ENCODE data around the gene DMRT1. TPM values are rescaled to one million over a fixed set of nuclear protein-coding genes. Genes with fewer than 3 reads are reported as not detected.

The DMRT1 gene
- total RNA-seq, 1 donor from 2014 or later, result not detected

- Mint-ChIP-seq H3K9me3 (ENCODE audit: low read depth) (no peaks in the 10 kb centered on the region), H3K27me3 (peaks cover 95% of the 10 kb centered on the region), H3K27ac (no peak overlapping the region), H3K36me3 (ENCODE audit: insufficient read depth) (no peaks in the 10 kb centered on the region), H3K4me3 (ENCODE audit: low read depth) (no peak overlapping the region), H3K4me1 (ENCODE audit: low read depth) (peaks cover 8% of the 10 kb centered on the region)
- no peak for DNase-seq (ENCODE audit: low spot score, unreplicated experiment)
- TF ChIP-seq CTCF (IDR thresholded peaks at IDR 0.05; ENCODE audit: unreplicated experiment), result no peak
These were observed 124.0 kb downstream of the DMRT1 start for GRCh38 chr9:965497-965896.

- no peaks in the 10 kb centered on the region for H3K36me3 Mint-ChIP-seq (ENCODE audit: insufficient read depth)
- H3K27me3 Mint-ChIP-seq, result peaks cover 91% of the 10 kb centered on the region
- no peak for DNase-seq (ENCODE audit: low spot score, unreplicated experiment)
- peaks cover 10% of the 10 kb centered on the region for H3K4me1 Mint-ChIP-seq (ENCODE audit: low read depth)
- H3K9me3 Mint-ChIP-seq (ENCODE audit: low read depth), result no peaks in the 10 kb centered on the region
- H3K27ac Mint-ChIP-seq, result no peak overlapping the region
- no peak overlapping the region for H3K4me3 Mint-ChIP-seq (ENCODE audit: low read depth)
- TF ChIP-seq CTCF (IDR thresholded peaks at IDR 0.05; ENCODE audit: unreplicated experiment), result no peak
These were observed 125.4 kb downstream of the DMRT1 start for GRCh38 chr9:966870-967269.

GRCh38 chr9:967436-967835 lies 125.9 kb downstream of the DMRT1 start:
- Mint-ChIP-seq H3K4me1 (ENCODE audit: low read depth) (peaks cover 12% of the 10 kb centered on the region), H3K4me3 (ENCODE audit: low read depth) (no peak overlapping the region), H3K27me3 (peaks cover 91% of the 10 kb centered on the region), H3K36me3 (ENCODE audit: insufficient read depth) (no peaks in the 10 kb centered on the region), H3K27ac (no peak overlapping the region), H3K9me3 (ENCODE audit: low read depth) (no peaks in the 10 kb centered on the region)
- no peak for DNase-seq (ENCODE audit: low spot score, unreplicated experiment)
- TF ChIP-seq CTCF (IDR thresholded peaks at IDR 0.05; ENCODE audit: unreplicated experiment), result no peak

- no peak for DNase-seq (ENCODE audit: low spot score, unreplicated experiment)
- Mint-ChIP-seq H3K36me3 (ENCODE audit: insufficient read depth) (no peaks in the 10 kb centered on the region), H3K9me3 (ENCODE audit: low read depth) (no peaks in the 10 kb centered on the region), H3K27ac (peak overlapping the region; percentile 7), H3K4me3 (ENCODE audit: low read depth) (no peak overlapping the region), H3K27me3 (peaks cover 92% of the 10 kb centered on the region), H3K4me1 (ENCODE audit: low read depth) (peaks cover 12% of the 10 kb centered on the region)
- no peak for TF ChIP-seq CTCF (IDR thresholded peaks at IDR 0.05; ENCODE audit: unreplicated experiment)
These were observed 126.6 kb downstream of the DMRT1 start for GRCh38 chr9:967903-968641.

- Mint-ChIP-seq H3K4me1 (ENCODE audit: low read depth) (peaks cover 20% of the 10 kb centered on the region), H3K9me3 (ENCODE audit: low read depth) (no peaks in the 10 kb centered on the region), H3K27ac (peak overlapping the region; percentile 25), H3K36me3 (ENCODE audit: insufficient read depth) (no peaks in the 10 kb centered on the region), H3K27me3 (peaks cover 93% of the 10 kb centered on the region), H3K4me3 (ENCODE audit: low read depth) (no peak overlapping the region)
- no peak for TF ChIP-seq CTCF (IDR thresholded peaks at IDR 0.05; ENCODE audit: unreplicated experiment)
- no peak for DNase-seq (ENCODE audit: low spot score, unreplicated experiment)
These were observed 128.0 kb downstream of the DMRT1 start for GRCh38 chr9:969310-970150.

Data from progenitor cell of endocrine pancreas (in vitro differentiated cells).